GM19238 (cell line): ENCODE results near the gene CDH18.

Experiments used
- DNase-seq: peaks from one replicate; pipeline ENCODE4 v3.0.0; 2011; ENCODE audit warnings: low spot score; ENCODE audit not compliant: insufficient read length

CDH18 gene

GRCh38 chr5:19987612-19988361 is at the start of gene CDH18:
CDH18 (minus strand) TSS chr5:19988200; CDS start chr5:19838986, 149,214 bp downstream.
- DNase-seq: no peak

- DNase-seq: no peak
Observed at GRCh38 chr5:20034717-20035116, 46.7 kb upstream of the CDH18 start.

GRCh38 chr5:20033881-20034280 is 45.9 kb upstream of the CDH18 start:
- DNase-seq: no peak

DNA sequence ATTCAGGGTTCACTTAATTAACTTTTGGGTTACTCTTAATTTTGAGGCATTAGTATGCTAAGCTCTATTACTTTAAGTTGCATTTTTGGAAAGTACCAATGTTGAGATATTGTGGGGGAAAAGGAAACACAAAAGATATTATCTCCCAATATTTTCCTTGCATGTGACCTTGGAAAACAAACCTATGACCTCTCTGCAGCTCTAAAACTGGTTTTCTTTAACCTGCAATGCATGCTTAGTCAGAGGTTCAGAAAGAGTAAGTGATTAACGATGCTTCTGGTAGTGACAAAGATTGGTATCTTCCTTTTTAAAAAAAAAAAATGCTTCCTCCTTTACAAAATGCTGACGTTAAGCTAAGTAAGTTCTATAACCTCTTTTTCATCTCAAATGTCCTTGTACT is 44.9 kb upstream of the CDH18 start:
- no peak for DNase-seq

- DNase-seq: no peak
Observed at GRCh38 chr5:20030125-20030524, 42.1 kb upstream of the CDH18 start.

GRCh38 chr5:20029266-20029665 is 41.3 kb upstream of the CDH18 start:
- no peak for DNase-seq

- DNase-seq: no peak
Observed at GRCh38 chr5:20028506-20028905, 40.5 kb upstream of the CDH18 start.

DNA sequence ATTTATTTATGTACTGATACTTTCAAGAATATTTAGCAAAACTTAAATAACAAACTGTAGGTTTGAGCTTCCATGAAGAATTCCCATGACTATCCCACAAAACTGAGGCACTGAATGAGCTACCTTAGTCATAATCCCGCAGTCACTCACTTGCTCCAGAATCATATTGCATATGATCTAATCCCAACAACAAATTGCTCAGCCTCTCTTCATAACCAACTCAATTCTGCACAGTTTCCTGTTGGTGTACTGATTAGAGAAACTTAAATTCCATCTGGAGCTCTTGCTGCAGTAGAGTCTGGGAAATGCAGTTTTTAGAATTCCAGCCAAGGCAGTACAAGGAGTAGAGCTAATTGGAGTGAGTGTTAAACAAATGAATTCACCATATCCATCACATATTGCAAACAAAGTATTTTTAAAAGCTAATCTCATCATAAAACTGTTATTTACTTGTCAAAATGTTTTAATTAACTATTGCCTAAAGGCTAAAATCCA is 35.7 kb upstream of the CDH18 start:
- DNase-seq: no peak

GRCh38 chr5:20020247-20020646 is 32.2 kb upstream of the CDH18 start:
- no peak for DNase-seq

- DNase-seq: no peak
Observed at GRCh38 chr5:20017021-20017420, 29.0 kb upstream of the CDH18 start.

- no peak for DNase-seq
Observed at GRCh38 chr5:20000416-20000815, 12.4 kb upstream of the CDH18 start.

GRCh38 chr5:19988457-19988856 is 457 bp upstream of the CDH18 start:
- DNase-seq: no peak

- DNase-seq: no peak
Observed at GRCh38 chr5:19986806-19987205, 1.2 kb downstream of the CDH18 start.

DNA sequence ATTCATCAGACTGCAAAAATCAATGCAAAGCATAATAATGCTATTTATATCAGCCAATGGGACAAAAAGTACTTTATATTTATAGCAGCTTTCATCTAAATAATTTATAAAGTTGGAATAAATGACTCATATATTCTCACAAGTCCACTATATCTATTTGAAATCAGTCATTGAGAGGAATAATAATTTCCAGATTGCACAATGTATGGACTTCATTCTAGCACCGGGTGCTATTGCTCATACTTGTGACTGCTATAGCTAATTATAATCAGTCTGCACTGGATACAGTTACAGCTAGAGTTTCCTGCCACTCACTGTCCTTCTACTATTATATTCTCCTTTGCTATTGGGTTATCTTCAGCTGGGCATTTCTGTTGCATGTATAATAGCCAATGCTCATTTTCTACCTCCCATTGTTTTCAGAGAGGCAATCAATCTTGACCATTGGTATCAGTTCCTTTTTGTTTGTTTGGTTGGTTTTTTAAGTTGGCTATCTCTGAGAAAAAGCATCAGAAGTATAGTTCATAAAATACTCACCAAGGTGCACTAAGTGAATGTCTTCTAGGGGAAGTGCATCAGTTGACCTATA is 1.9 kb downstream of the CDH18 start:
- DNase-seq: no peak

DNA sequence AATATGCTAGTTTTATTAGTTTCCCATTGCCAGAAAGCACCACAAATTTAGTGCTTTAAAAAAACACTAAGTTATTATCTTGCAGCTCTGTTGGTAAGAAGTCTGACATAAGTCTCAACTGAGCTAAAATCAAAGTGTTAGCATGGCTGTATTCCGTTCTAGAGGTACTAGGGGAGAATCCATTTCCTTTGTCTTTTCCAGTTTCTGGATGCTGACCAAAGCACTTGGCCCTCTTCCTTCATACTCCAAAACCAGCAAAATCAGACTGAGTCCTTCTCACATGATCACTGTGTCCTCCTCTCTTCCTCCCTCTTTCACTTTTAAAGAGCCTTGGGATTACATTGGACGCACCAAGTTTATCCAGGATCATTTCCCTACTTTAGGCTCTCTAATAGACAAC is 9.5 kb downstream of the CDH18 start:
- no peak for DNase-seq

- no peak for DNase-seq
Observed at GRCh38 chr5:19977099-19977498, 10.9 kb downstream of the CDH18 start.

- DNase-seq: no peak
Observed at GRCh38 chr5:19975795-19976194, 12.2 kb downstream of the CDH18 start.

DNA sequence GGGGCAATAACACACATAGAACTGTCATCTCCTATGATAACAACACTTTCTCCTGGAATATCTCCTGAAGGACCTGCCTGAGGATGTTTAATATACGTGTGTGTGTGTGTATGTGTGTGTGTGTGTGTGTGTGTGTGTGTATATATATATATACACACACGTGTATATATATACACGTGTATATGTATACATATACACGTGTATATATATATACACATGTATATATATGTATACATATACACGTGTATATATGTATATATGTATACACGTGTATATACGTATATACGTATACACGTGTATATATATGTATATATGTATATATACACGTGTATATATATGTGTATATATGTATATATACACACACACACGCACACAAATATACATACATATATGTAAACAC is 27.5 kb downstream of the CDH18 start:
- no peak for DNase-seq

GRCh38 chr5:19959830-19960384 is 28.1 kb downstream of the CDH18 start:
- DNase-seq: no peak

DNA sequence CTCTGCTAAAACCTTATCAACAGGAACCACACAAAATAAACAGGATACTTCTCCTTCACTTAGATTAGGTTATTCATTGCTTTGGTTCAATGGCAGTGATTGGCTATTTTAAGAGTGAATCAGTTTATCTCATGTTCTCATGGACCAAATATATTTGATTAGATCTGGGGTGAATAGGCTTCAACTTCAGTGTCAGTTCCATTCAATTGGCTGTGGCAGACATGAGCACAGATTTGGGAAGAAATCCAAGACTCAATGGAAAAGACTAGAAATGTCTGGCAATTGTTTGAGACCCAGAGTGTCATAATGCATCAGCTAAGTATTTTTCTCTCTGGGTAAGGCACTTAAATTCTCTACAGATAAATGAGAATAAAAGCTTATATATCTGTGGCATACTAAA is 37.1 kb downstream of the CDH18 start:
- DNase-seq: no peak

DNA sequence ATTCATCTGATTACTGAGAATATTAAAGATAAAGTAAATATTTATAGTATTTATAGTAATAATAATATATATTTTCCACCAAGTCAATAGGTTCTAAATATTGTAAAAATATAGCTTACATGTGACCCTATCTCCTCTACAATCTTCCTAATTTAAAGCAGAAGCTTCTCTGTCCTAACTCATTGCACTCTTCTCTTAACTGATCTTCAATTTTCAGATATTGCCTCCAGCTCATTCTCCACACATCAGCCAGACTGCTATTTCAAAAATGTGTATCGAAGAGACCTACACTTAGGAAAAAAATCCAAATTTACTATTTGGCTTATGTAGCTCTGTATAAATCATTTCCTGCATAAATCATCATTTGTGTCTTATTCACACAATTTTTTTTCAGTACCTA is 47.8 kb downstream of the CDH18 start:
- DNase-seq: no peak

DNA sequence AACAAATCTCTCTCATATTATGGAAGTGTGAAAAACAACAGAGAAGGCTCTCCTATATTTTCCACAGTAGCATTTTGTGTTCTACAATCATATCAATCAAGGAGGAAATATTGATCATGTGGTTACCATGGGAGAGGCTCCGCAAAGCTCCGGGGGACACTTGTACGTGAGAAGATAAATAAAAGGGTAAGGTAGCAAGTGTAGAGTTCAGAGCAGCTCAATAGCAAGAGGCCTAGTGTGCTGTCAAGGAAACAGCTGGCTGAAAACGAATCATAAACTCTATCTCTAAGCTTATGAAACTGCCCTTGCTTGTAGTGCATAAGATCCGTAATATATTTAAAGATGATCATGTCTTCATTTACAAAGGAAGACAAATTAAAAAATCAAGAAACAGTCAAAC is 57.5 kb downstream of the CDH18 start:
- DNase-seq: no peak
